GDM1 (cell line): ENCODE measurements around the gene LCE4A.
"Not testable (repeated sequence)": the region's sequence is repeated elsewhere in the genome, so short reads cannot be mapped to it uniquely, and the experiment has no call there.

Experiments used
- DNase-seq: peaks from one replicate; lab custom pipeline; 2025; lab: John Stamatoyannopoulos, UW

Gene LCE4A, protein sequence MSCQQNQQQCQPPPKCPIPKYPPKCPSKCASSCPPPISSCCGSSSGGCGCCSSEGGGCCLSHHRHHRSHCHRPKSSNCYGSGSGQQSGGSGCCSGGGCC

DNA sequence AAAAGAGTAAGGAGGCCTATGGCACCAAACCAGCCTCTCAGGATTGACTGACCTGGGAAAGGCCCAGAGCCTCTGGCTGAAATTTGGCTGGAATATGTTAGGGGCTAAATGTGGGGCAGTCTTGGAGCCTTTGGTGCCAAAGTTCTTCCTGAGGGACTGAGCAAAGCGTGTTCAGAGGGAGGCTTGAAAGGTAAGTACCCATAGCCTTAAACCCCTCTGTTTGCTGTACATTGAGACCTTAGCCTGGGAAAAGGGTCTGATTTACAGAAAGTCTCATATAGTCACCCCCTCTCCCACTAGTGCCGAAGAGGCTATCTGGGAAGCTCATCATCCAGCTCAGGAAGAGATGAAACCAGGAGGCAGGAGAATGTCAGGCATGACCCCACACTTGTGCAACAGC, at the start of gene LCE4A:
TSS of gene LCE4A (plus strand) at position 301 of the 400 bp plus-strand sequence. CDS start 916 bp downstream, outside the sequence.
- no peak for DNase-seq

- DNase-seq: no peak
Observed at GRCh38 chr1:152658649-152659048, 49.3 kb upstream of the LCE4A start.

- DNase-seq: no peak
Observed at GRCh38 chr1:152663098-152663497, 44.9 kb upstream of the LCE4A start, which contains the start of gene LCE2D. Gene LCE2D, plus strand, starts transcription at chr1:152663380. Its CDS starts 726 bp downstream, at chr1:152664106.

GRCh38 chr1:152666171-152666570, 41.8 kb upstream of the LCE4A start:
- DNase-seq: not testable (repeated sequence)

DNA sequence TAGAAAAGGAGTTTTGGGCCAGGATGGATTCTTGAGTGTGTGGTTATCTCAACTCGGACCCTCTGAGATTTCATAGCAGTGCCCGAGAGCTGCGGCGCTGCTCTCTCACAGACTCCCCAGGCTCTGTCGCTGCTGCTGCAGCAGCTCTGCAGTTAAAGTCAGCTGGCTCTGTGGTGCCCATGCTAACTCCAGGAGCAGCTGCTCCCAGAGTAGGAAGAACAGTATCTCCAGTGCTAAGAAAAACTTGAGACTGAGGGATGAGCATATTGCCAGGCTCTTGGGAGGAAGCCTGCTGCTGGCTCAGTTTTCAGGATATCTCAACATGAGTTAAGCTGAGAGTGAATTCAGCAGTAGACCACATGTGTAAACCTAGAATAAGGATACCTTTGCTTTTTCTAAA, 40.3 kb upstream of the LCE4A start:
- no peak for DNase-seq

DNA sequence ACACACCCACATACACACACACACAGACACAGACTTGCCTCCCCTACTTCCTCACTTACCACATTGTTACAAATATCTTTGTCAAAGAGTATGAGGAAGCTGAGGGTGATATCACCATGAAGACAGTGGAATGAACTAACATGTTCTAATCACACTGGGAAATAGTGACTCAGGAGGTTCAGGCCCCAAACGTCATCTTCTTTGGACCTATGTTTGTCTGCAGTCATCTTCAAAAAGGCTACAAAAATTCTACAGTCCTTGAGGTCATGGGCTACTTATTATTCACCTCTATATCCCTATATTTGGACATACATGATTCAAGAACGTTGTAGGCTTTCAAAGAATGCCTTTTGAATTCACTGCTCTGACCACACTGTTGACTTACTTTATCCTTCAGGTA, 34.9 kb upstream of the LCE4A start:
- no peak for DNase-seq

- not testable (repeated sequence) for DNase-seq
Observed at GRCh38 chr1:152674983-152675382, 33.0 kb upstream of the LCE4A start, which contains the start of gene LCE2C. Gene LCE2C, plus strand, starts transcription at chr1:152675279. Its CDS starts 737 bp downstream, at chr1:152676016.

GRCh38 chr1:152679459-152679858, 28.5 kb upstream of the LCE4A start:
- DNase-seq: no peak

DNA sequence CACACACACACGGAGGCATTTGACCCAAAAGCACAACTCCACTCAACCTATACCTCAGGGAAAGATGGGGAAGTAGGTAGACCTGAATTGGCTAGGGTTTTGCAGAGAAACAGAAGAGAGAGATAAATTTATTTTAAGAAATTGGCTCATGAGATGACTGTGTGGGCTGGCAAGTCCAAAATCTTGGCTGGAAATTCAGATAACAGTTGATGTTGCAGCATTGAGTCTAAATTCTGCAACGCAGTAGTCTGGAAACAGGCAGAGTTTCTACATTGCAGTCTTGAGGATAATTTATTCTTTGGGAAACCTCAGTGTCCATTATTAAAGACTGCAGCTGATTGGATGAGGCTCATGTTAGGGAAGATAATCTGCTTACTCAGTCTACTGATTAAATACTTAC, 26.3 kb upstream of the LCE4A start:
- DNase-seq: no peak

- no peak for DNase-seq
Observed at GRCh38 chr1:152683846-152684245, 24.1 kb upstream of the LCE4A start.

DNA sequence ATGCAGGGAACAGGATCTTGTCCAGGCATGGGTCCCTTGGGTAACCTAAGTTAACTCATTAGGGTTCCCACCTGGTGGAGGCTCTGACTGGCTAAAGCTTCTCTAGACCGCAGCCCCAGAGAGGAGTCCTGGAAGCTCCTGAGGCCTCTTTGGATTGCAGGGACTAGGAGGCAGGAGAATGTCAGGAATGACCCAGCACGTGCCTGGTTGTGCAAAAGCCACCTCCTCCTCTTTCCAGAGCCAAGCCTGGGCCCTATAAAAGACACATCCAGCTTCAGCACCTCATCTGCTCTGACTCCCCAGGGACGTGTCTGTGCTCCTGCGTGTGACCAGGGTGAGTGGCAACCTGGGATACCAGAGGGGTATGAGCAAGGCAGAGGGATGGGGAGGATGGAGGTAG, 22.1 kb upstream of the LCE4A start, which contains the start of gene LCE2B:
TSS of gene LCE2B (plus strand) at position 301 of the 400 bp plus-strand sequence. CDS start 721 bp downstream, outside the sequence.
- DNase-seq: not testable (repeated sequence)

GRCh38 chr1:152697701-152698600, 10.0 kb upstream of the LCE4A start, which contains the start of gene LCE2A:
Gene LCE2A, plus strand, starts transcription at chr1:152698345. Its CDS starts 557 bp downstream, at chr1:152698902.
- DNase-seq: no peak

DNA sequence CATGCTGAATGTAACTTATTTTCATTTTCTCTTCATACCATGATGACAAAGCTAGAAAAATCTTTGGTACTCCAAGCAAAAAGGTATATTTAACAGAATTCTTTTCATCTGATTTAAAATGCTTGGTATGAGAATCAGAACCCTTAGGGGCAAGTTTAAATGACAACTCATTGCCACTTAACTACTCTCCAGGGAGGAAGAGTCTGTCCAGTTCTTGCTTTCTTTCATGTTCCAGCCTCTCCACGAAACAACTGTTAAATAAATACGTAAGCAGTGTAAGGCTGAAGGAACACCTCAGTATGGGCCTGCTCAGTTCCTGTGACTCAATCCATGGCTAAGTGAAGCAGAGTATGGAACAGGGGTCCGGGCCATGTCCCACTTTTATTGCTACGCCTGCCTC, 8.2 kb upstream of the LCE4A start:
- DNase-seq: no peak

DNA sequence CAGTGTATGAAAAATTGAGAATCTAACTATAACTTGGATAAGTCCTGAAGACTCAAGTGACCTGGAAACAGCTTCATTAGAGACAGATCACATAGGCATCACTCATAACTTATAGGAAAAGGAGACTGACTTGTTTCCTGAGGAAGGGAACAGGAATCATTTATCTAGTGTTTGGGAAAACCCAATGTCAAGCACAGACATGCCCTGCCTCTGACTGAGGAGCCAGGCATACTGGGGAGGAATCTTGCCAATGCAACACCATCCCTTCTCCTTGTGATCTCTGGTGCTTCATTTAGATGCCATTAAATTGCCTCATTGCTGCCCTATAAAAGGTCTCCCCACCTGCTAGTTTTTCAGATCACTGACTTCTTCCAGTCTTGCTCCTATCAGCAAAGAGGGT, 10.3 kb downstream of the LCE4A start:
- no peak for DNase-seq

GRCh38 chr1:152725261-152725660, 17.3 kb downstream of the LCE4A start:
- DNase-seq: no peak

DNA sequence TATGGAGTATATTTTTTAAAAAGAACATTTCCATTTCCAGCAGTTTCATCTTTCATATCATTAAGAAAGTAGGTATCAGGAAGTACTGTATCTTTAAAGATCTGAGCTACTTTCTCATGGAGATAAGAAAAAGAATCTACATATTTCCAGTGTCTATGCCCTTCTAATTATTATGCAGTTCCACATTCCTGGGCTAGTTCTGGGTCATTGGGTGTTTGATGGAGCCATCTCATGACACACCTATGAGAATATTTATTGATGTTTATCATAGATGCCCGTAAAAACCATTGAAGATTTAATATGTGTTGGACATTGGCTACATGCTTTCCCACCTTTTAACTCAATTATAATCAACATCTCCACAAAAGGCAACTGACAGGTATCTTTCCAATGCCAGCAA, 21.0 kb downstream of the LCE4A start:
- no peak for DNase-seq

DNA sequence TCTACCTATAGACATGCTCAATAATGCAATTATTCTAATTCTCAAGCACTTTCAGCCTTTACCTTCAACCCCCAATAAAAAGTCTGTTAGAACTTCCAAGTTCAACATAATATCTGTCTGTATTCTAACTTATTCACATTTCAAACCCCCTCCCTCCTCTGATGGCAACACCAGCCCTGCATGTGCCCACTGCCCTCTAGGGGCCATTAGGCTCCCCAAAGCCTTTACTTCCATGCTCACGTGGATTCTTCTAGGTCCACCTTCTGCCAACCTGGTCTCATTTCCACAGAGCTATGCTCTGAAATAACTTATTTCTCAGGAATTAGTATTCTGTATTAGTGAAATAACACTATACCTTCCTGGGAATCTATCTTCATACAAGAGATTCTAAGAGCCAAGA, 27.7 kb downstream of the LCE4A start:
- DNase-seq: no peak

- DNase-seq: no peak
Observed at GRCh38 chr1:152737997-152738396, 30.0 kb downstream of the LCE4A start.

DNA sequence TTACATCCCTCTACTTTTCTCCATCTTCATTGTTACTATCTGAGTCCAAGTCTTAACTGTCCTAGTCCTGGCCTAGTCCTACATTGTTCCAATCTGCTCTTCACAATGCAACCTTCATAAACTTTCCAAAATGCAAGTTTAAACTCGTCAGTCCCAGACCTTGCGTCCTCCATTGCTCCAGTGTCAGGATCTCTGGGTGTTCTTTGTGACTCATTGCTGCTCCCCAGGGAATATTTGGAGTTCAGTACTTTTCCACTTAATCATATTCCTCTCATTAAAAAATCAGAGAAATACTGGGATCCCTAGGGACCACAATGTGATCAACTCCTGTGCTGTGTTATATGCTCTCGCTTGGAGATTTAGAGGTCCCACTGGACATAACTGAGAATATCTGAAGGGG, 31.9 kb downstream of the LCE4A start:
- DNase-seq: no peak

DNA sequence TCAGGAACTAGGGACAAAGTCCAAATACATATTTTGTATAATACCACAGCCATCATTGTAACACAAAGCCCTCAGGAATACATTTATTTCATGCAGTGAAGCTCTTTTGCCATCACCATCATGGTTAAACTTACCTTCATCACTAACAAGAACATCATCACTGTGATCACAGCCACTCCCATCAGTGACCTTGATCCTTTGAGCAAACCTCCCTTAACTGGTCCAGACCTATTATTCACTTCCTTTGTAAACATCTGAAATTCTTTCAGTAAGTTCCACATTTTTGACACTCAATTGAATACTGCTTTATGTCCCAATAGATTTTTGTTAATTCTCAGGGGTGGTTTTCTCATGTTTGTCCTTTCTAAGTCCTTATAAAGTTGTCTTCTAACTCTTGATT, 33.7 kb downstream of the LCE4A start:
- no peak for DNase-seq

DNA sequence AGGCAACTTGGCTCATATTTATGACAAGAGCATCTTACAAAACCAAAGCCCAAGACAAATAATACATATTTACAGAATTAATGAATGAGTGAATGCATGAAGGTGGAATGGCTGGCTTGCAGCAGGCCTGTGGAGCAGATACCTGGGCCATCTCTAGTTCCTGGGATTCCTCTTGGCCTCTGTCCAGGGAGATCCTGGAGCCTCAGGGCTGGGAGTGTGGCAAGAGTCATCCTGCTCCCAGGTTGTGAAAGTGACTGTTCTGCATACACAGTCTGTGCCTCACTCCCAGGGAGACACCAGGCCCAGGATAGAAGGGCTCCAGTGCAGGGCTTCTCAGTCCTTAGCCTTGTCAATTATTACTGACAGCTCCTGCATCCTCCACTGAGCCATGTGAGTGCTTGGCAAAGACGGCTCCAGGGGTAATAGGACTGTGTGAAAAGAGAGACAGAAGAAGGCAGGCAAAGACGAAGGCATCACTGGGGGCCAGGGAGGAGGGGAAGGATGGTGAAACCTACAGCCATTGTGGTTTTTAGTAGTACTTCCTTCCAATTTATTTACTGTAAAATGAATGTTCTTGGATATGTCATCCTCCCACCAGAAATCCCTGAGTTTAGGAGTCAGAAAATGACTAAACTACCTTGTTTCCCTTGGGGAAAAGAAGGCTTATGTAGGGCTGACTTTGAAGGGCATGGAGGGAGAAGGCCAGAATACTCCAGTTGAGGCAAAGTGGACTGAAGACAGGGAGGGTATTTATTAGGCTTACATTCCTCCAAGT, 35.6 kb downstream of the LCE4A start:
- no peak for DNase-seq

DNA sequence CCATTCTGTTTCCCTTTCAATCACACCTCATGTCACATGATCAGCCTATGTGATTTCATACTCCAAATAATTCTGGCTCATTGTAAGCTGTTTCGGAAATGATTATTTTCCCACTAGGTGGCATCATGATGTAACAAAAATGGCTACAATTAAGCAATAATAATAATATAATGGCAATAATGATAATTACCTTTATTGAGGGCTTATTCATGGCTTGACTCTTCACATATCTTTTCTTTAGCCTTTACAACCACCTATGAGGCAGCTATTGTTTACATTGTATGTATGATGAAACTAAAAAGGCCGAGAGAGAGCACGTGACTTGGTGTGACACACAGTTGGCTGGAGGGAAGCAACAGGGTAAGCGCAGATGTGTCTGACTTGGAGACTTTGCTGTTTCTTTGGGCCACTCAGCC, 37.3 kb downstream of the LCE4A start:
- DNase-seq: no peak
